CD4-positive, alpha-beta T cell (primary cell): ENCODE results near the gene PAEP. TPM values are rescaled to one million over a fixed set of nuclear protein-coding genes. Genes with fewer than 3 reads are reported as not detected.

Source experiments
- ATAC-seq: fragments of 200-7000 bp; cut with Tn5 transposase; one replicate; pipeline ENCODE4 v1.10.0; 2022; ENCODE audit warnings: mild to moderate bottlenecking; ENCODE audit not compliant: poor library complexity
- CTCF ChIA-PET: fragments of 350-600 bp; sonication (Branson Sonifier 250); formaldehyde crosslinking; loops from one replicate; lab custom pipeline; 2021; ENCODE audit warnings: antibody characterized with exemption, inconsistent platforms; lab: Charles Lee
- POLR2A ChIA-PET: fragments of 350-600 bp; sonication (Branson Sonifier 250); formaldehyde crosslinking; loops from one replicate; lab custom pipeline; 2021; ENCODE audit warnings: antibody characterized with exemption, inconsistent platforms; lab: Charles Lee
- DNase-seq, 14 experiments: peaks; one replicate each; pipeline ENCODE4 v3.0.0-alpha.2; 2013 to 2020; ENCODE audit warnings: mixed read lengths in 2 of 14
- H3K27ac ChIP-seq, 2 donors: one replicate each; pipeline versions ENCODE4 v1.5.1 to v1.7.0; 2013; ENCODE audit warnings: low read length in 2 of 2, low read depth in 1 of 2, mild to moderate bottlenecking in 1 of 2
- H3K27me3 ChIP-seq, 2 experiments: 1 replicate in 1 of 2; 2 replicates in 1 of 2; pipeline versions ENCODE4 v1.6.1 to v1.7.0; 2013; ENCODE audit warnings: low read length in 2 of 2, control low read depth in 1 of 2, mild to moderate bottlenecking in 1 of 2, moderate library complexity in 1 of 2; ENCODE audit not compliant: insufficient read depth in 2 of 2, control insufficient read depth in 1 of 2
- H3K36me3 ChIP-seq: one replicate; pipeline ENCODE4 v1.6.1; 2013; ENCODE audit warnings: low read length, control low read depth; ENCODE audit not compliant: insufficient read depth
- H3K4me1 ChIP-seq: one replicate; pipeline ENCODE4 v1.6.1; 2013; ENCODE audit warnings: low read length, control low read depth; ENCODE audit not compliant: insufficient read depth
- H3K4me3 ChIP-seq: one replicate; pipeline ENCODE4 v1.5.1; 2013; ENCODE audit warnings: mild to moderate bottlenecking, low read length, moderate library complexity
- H3K9me3 ChIP-seq, 2 experiments: 1 replicate in 1 of 2; 2 replicates in 1 of 2; pipeline versions ENCODE4 v1.6.1 to v1.7.0; 2013; ENCODE audit warnings: low read length in 2 of 2, mild to moderate bottlenecking in 2 of 2, control low read depth in 1 of 2, moderate library complexity in 1 of 2; ENCODE audit not compliant: control insufficient read depth in 1 of 2, insufficient read depth in 1 of 2
- H3K27ac Mint-ChIP-seq: one replicate; pipeline ENCODE4 v1.8.0; 2020; ENCODE audit warnings: mixed read lengths
- H3K27me3 Mint-ChIP-seq: one replicate; pipeline ENCODE4 v1.8.0; 2021; ENCODE audit warnings: mixed read lengths
- H3K36me3 Mint-ChIP-seq: one replicate; pipeline ENCODE4 v1.8.0; 2021; ENCODE audit warnings: low read depth, mixed read lengths
- H3K4me1 Mint-ChIP-seq: one replicate; pipeline ENCODE4 v1.8.0; 2021; ENCODE audit warnings: low read depth, mixed read lengths
- H3K4me3 Mint-ChIP-seq: one replicate; pipeline ENCODE4 v1.8.0; 2020; ENCODE audit warnings: mild to moderate bottlenecking, mixed read lengths
- H3K9me3 Mint-ChIP-seq: one replicate; pipeline ENCODE4 v1.8.0; 2020; ENCODE audit warnings: mixed read lengths
- intact Hi-C, 2 experiments: fragments of 100-400 bp; cut with DNase I in 1 of 2; cut with micrococcal nuclease in 1 of 2; formaldehyde crosslinking; loops; one replicate each; pipeline versions ENCODE4 v1.15.1 to v1.9.0; 2023 to 2025; cut with DNase I, micrococcal nuclease
- total RNA-seq, 174 experiments: library from RNA in 2 of 174; stranded (reverse) in 2 of 174; gene quantifications; one replicate each; pipeline ENCODE4 v1.2.3 and lab custom pipeline; 2021 to 2026
- TF ChIP-seq, protein P1 (sequence below): fragments of 200-600 bp; IDR thresholded peaks from one replicate; pipeline ENCODE4 v1.8.0; 2022; ENCODE audit warnings: antibody characterized with exemption, mild to moderate bottlenecking

Gene PAEP
- total RNA-seq, 2 experiments from 2014 or later = not detected

DNA sequence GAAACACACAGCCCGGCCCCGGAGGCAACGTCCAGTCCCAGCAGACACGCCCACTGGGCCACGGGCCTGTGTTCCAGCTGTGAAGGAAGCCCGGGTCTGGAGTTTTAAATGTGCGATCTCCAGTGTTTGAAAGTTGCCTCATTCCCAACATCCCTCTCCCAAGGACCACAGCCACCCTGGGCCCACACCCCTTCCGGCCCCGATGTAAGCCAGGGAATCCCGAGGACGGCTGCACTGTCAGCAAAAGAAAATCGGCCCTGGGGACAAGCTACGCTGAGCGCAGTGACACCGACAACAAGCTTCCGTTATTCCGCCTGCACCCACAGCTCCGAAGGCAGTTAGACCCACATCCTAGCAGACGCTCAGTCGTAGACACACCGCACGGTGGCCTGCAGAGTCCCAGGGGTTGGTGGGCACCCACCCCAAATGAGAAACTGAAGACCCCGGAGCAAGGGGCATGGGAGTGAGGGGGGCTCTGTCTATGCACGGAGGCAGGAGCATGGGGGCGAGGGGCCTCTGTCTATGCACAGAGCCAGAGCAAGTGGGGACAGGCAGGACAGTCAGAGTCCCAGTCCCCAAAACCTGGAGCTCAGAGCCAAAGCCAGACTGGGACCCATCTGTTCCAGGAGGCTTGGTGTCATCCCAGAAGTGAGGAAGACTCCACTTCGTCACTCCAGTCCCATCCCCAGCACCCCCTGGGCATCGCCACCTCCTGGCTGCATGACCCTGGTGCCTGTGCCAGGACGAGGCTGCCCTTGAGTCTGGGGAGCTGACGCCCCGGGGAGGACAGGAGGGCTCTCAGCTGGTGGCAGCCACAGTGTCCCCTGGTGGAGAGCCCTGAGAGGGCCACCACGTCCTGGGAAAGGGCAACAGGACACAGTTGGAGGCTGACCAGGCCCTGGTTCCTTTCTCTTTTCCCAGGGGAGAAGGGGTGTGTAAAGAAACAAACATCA lies 54.4 kb downstream of the PAEP start:
- no peak for DNase-seq
- TF ChIP-seq, protein P1, sequence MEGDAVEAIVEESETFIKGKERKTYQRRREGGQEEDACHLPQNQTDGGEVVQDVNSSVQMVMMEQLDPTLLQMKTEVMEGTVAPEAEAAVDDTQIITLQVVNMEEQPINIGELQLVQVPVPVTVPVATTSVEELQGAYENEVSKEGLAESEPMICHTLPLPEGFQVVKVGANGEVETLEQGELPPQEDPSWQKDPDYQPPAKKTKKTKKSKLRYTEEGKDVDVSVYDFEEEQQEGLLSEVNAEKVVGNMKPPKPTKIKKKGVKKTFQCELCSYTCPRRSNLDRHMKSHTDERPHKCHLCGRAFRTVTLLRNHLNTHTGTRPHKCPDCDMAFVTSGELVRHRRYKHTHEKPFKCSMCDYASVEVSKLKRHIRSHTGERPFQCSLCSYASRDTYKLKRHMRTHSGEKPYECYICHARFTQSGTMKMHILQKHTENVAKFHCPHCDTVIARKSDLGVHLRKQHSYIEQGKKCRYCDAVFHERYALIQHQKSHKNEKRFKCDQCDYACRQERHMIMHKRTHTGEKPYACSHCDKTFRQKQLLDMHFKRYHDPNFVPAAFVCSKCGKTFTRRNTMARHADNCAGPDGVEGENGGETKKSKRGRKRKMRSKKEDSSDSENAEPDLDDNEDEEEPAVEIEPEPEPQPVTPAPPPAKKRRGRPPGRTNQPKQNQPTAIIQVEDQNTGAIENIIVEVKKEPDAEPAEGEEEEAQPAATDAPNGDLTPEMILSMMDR = no peak
- Mint-ChIP-seq H3K4me1 (no peaks in the 10 kb centered on the region), H3K4me3 (no peak overlapping the region), H3K27me3 (peaks cover 27% of the 10 kb centered on the region), H3K27ac (no peak overlapping the region), H3K36me3 (no peaks in the 10 kb centered on the region), H3K9me3 (no peaks in the 10 kb centered on the region)
- CTCF ChIA-PET = no interaction called here
- no peak overlapping the region for H3K4me3 ChIP-seq
- H3K27me3 ChIP-seq = peaks cover 0 to 3% of the 10 kb centered on the region in 2 experiments
- intact Hi-C loops = no loop called here
- H3K9me3 ChIP-seq = peaks cover 0 to 11% of the 10 kb centered on the region in 2 experiments
- H3K36me3 ChIP-seq = no peaks in the 10 kb centered on the region
- POLR2A ChIA-PET = no interaction called here
- no peak for ATAC-seq
- H3K27ac ChIP-seq = no peak overlapping the region
- no peaks in the 10 kb centered on the region for H3K4me1 ChIP-seq

Other genes with a start within 250 kb of the PAEP start
- gene PPP1R26, start 82.0 kb upstream of the PAEP start, total RNA-seq = under 1 TPM; 0.27 to 0.47 TPM
- gene MRPS2, start 61.1 kb upstream of the PAEP start, total RNA-seq = 10 to 100 TPM; 20.8 to 23.2 TPM
- not detected for gene LCN1, start 40.3 kb upstream of the PAEP start, total RNA-seq
- not detected for gene OBP2A, start 15.6 kb upstream of the PAEP start, total RNA-seq
- not detected for gene GLT6D1, start 77.8 kb downstream of the PAEP start, total RNA-seq
- gene LCN9, start 101.6 kb downstream of the PAEP start, total RNA-seq = not detected
- gene SOHLH1, start 137.7 kb downstream of the PAEP start, total RNA-seq = not detected
- gene KCNT1, start 140.4 kb downstream of the PAEP start, total RNA-seq = under 1 TPM; 0.11 to 0.22 TPM